Trophoblast cell (in vitro differentiated cells and primary cell): ENCODE measurements around the gene ABLIM1.
A peak's percentile ranks its signal among the peaks of the same experiment; 100 is the strongest.

Experiments
- DNase-seq, 2 donors: peaks; one replicate each; pipeline ENCODE4 v3.0.0-alpha.2; 2016
- H2AFZ ChIP-seq: 2 replicates; pipeline ENCODE4 v1.6.1; 2013; ENCODE audit warnings: low read length, moderate library complexity, mild to moderate bottlenecking; ENCODE audit not compliant: insufficient read depth, poor library complexity
- H2AK5ac ChIP-seq: 2 replicates; pipeline ENCODE4 v1.6.1; 2013; ENCODE audit warnings: mild to moderate bottlenecking, low read length
- H2BK120ac ChIP-seq: 2 replicates; pipeline ENCODE4 v1.6.1; 2013; ENCODE audit warnings: low read length, mild to moderate bottlenecking, moderate library complexity; ENCODE audit not compliant: insufficient read depth, poor library complexity
- H2BK12ac ChIP-seq: 2 replicates; pipeline ENCODE4 v1.6.1; 2013; ENCODE audit warnings: mild to moderate bottlenecking, low read length, moderate library complexity
- H2BK5ac ChIP-seq: 2 replicates; pipeline ENCODE4 v1.6.1; 2013; ENCODE audit warnings: low read length, low read depth, moderate library complexity, mild to moderate bottlenecking; ENCODE audit not compliant: poor library complexity
- H3K14ac ChIP-seq: 2 replicates; pipeline ENCODE4 v1.6.1; 2013; ENCODE audit warnings: mild to moderate bottlenecking, low read length
- H3K18ac ChIP-seq: 2 replicates; pipeline ENCODE4 v1.6.1; 2013; ENCODE audit warnings: mild to moderate bottlenecking, low read length
- H3K23ac ChIP-seq: 2 replicates; pipeline ENCODE4 v1.6.1; 2013; ENCODE audit warnings: low read length
- H3K27ac ChIP-seq: 2 replicates; pipeline ENCODE4 v1.5.1; 2013; ENCODE audit warnings: low read depth, mild to moderate bottlenecking, inconsistent platforms, low read length, moderate library complexity
- H3K27me3 ChIP-seq: 2 replicates; pipeline ENCODE4 v1.6.1; 2013; ENCODE audit warnings: inconsistent platforms, mild to moderate bottlenecking, low read length, moderate library complexity; ENCODE audit not compliant: insufficient read depth
- H3K36me3 ChIP-seq, 2 experiments: 1 replicate in 1 of 2; 2 replicates in 1 of 2; pipeline ENCODE4 v1.6.1; 2013; ENCODE audit warnings: low read length in 2 of 2, mild to moderate bottlenecking in 2 of 2, moderate library complexity in 1 of 2; ENCODE audit not compliant: insufficient read depth in 2 of 2, control insufficient read depth in 1 of 2
- H3K4ac ChIP-seq: 2 replicates; pipeline ENCODE4 v1.6.1; 2013; ENCODE audit warnings: low read depth, mild to moderate bottlenecking, low read length, moderate library complexity
- H3K4me1 ChIP-seq, 2 experiments: 1 replicate in 1 of 2; 2 replicates in 1 of 2; pipeline ENCODE4 v1.6.1; 2013; ENCODE audit warnings: low read length in 2 of 2, mild to moderate bottlenecking in 2 of 2, moderate library complexity in 1 of 2; ENCODE audit not compliant: insufficient read depth in 2 of 2, control insufficient read depth in 1 of 2
- H3K4me2 ChIP-seq: 2 replicates; pipeline ENCODE4 v1.6.1; 2013; ENCODE audit warnings: inconsistent platforms, mild to moderate bottlenecking, low read length, moderate library complexity
- H3K4me3 ChIP-seq: 2 replicates; pipeline ENCODE4 v1.5.1; 2013; ENCODE audit warnings: mild to moderate bottlenecking, low read depth, low read length, inconsistent platforms
- H3K79me1 ChIP-seq: one replicate; pipeline ENCODE4 v1.6.1; 2013; ENCODE audit warnings: low read length
- H3K79me2 ChIP-seq: 2 replicates; pipeline ENCODE4 v1.6.1; 2013; ENCODE audit warnings: low read length, mild to moderate bottlenecking; ENCODE audit not compliant: control insufficient read depth, insufficient read depth, poor library complexity
- H3K9ac ChIP-seq: 2 replicates; pipeline ENCODE4 v1.6.1; 2013; ENCODE audit warnings: mild to moderate bottlenecking, low read length
- H3K9me3 ChIP-seq: 2 replicates; pipeline ENCODE4 v1.6.1; 2013; ENCODE audit warnings: low read depth, mild to moderate bottlenecking, control low read depth, inconsistent platforms, low read length; ENCODE audit not compliant: insufficient read depth
- H4K12ac ChIP-seq: 2 replicates; pipeline ENCODE4 v1.6.1; 2013; ENCODE audit warnings: low read depth, mild to moderate bottlenecking, low read length, moderate library complexity
- H4K8ac ChIP-seq: 2 replicates; pipeline ENCODE4 v1.6.1; 2013; ENCODE audit warnings: low read depth, mild to moderate bottlenecking, low read length, moderate library complexity
- H4K91ac ChIP-seq: one replicate; pipeline ENCODE4 v1.6.1; 2013; ENCODE audit warnings: low read depth, mild to moderate bottlenecking, low read length, moderate library complexity
- whole genome bisulfite sequencing: extraction: QIAGEN DNeasy Blood & Tissue Kit; methylation state at CpG from one replicate; pipeline ENCODE4 v1.1.7; 2013; ENCODE audit warnings: missing lambda C conversion rate; ENCODE audit not compliant: insufficient read length, insufficient coverage; ENCODE audit errors: extremely low coverage; 5-methylcytosine and 5-hydroxymethylcytosine counted together

ABLIM1 gene

DNA sequence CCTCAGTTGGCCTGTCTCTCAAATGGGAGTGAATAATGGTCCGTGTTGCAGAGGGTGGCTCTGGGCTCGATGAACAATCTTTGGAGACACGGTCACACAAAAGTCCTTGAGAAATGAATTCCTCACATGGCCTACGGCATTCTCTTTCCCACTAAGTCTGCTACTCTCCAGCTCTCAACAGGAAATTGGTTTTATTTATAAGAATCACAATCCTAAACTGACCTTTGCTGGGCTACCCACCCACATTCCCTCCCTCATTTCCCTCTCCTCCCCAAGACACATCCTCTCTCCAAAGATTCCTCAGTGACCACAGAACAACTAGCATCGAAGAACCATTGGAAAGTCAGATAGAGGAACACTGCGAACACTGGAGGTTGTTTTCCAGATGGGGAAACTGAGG is 258.5 kb downstream of the ABLIM1 start:
- Histone ChIP-seq H3K79me1 (peaks cover 19% of the 10 kb centered on the region), H3K4me3 (no peak overlapping the region), H3K18ac (no peak overlapping the region), H2BK5ac (no peak overlapping the region), H2BK120ac (no peak overlapping the region), H2AFZ (no peak overlapping the region), H3K14ac (no peak overlapping the region), H3K36me3 (peaks cover 5 to 6% of the 10 kb centered on the region in 2 experiments), H2BK12ac (no peak overlapping the region), H2AK5ac (no peak overlapping the region), H3K4me1 (peaks cover 26 to 40% of the 10 kb centered on the region in 2 experiments), H3K9me3 (no peaks in the 10 kb centered on the region), H3K4me2 (no peak overlapping the region), H3K27me3 (no peaks in the 10 kb centered on the region), H4K12ac (no peak overlapping the region), H4K91ac (no peak overlapping the region), H3K4ac (peak overlapping the region; percentile 70), H3K27ac (no peak overlapping the region), H3K23ac (no peak overlapping the region), H4K8ac (no peak overlapping the region), H3K79me2 (peaks cover 33% of the 10 kb centered on the region), H3K9ac (no peak overlapping the region)
- DNase-seq, result no peak
- no CpG with 5 or more reads among the region's 6 CpGs for WGBS

DNA sequence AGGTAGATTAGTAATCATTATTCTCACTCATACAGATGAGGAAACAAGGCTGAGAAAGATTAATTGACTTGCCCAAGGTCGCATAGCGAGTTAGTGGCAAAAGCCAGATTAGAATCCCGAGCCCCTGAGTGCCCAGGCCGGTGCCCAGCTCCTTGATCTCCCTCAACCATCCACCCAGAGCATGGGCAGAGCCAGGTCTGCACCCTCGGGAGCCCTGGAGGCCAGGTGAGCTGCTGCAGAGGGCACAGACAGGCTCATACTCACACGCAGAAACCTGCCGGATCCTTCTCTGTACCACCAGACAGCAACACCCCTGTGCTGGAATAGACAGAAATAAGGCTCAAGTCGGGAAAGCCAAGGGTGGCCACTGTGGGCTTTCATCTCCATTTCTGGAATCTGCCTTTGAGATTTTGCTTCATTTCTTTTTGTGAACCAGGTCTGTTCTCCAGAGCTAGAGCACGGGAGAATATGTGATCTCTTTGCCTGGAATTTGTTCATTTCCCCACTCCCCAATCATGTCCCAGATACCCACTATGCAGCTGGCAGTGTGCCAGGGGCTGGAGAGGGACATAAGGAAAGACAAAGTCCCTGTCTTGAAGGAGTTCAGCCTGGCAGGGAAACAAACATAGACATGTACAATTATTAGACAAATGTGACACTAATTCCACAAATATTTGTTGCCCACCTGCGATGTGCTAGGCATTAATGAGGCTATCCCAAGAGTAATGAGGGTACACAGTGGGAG is 259.3 kb downstream of the ABLIM1 start:
- Histone ChIP-seq H3K36me3 (peaks cover 5 to 6% of the 10 kb centered on the region in 2 experiments), H3K79me2 (peaks cover 29% of the 10 kb centered on the region), H2BK120ac (no peak overlapping the region), H3K9ac (no peak overlapping the region), H4K12ac (peak overlapping the region; percentile 54), H3K4me3 (no peak overlapping the region), H3K27ac (no peak overlapping the region), H3K14ac (no peak overlapping the region), H2AFZ (no peak overlapping the region), H3K18ac (peak overlapping the region; percentile 54), H2AK5ac (no peak overlapping the region), H3K4ac (peak overlapping the region; percentile 60), H4K8ac (no peak overlapping the region), H3K4me2 (no peak overlapping the region), H4K91ac (no peak overlapping the region), H2BK5ac (no peak overlapping the region), H3K27me3 (no peaks in the 10 kb centered on the region), H2BK12ac (no peak overlapping the region), H3K4me1 (peaks cover 34 to 48% of the 10 kb centered on the region in 2 experiments), H3K23ac (no peak overlapping the region), H3K79me1 (peaks cover 12% of the 10 kb centered on the region), H3K9me3 (no peaks in the 10 kb centered on the region)
- WGBS, result no CpG with 5 or more reads among the region's 10 CpGs
- DNase-seq, result no peak

DNA sequence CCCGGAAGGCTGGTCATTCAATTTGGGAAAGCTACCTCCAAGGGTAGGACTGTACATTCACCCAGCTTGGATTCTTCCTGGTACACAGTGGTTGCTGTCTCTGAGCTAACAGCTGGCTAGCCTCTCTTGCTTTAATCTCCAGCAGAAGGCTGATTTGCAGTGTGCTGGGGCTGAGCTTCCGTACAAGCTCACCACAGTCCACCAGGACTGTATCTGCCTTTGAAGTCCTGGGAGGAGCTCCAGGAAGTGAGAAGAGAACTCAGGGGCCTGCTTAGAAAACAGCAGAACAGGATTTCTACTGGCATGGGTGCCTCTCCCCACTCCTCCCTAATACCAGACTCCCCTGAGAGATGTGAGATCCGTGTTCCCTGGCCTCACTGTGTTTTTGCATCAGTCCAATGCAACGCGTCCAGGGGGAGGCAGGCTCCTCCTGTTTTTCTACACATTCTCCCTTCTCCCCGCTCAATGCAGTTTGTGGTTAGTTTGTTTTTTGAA is 260.4 kb downstream of the ABLIM1 start:
- Histone ChIP-seq H3K27ac (no peak overlapping the region), H2BK5ac (no peak overlapping the region), H4K91ac (no peak overlapping the region), H3K14ac (no peak overlapping the region), H4K12ac (no peak overlapping the region), H3K9me3 (no peaks in the 10 kb centered on the region), H3K79me2 (peaks cover 21% of the 10 kb centered on the region), H3K18ac (no peak overlapping the region), H3K79me1 (peaks cover 1% of the 10 kb centered on the region), H3K4me1 (peaks cover 41 to 55% of the 10 kb centered on the region in 2 experiments), H3K4ac (peak overlapping the region; percentile 12), H2BK120ac (no peak overlapping the region), H3K36me3 (peaks cover 5 to 6% of the 10 kb centered on the region in 2 experiments), H3K4me3 (no peak overlapping the region), H3K23ac (no peak overlapping the region), H3K4me2 (no peak overlapping the region), H2AK5ac (no peak overlapping the region), H2AFZ (no peak overlapping the region), H3K27me3 (no peaks in the 10 kb centered on the region), H2BK12ac (no peak overlapping the region), H4K8ac (no peak overlapping the region), H3K9ac (no peak overlapping the region)
- no peak for DNase-seq
- no CpG with 5 or more reads among the region's 6 CpGs for WGBS

DNA sequence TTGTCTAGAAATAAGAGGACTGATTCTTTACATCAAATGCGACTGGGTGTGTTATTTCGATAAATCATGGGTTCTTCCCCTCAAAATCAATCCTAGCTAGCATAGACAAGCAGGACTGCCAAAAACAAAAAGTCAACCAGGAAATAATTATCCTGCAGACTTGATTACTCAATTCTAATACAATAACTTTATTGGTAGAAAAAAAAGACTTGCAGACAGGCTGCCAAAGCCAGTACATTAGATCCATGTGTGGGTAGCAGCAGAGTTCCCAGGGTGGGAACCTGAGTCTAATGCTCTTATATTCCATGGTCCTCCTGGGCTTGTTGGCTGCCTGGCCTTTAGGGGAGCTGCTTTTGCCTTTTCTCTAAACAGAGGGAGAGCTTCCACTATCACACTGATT is 261.6 kb downstream of the ABLIM1 start:
- H4K91ac ChIP-seq, result no peak overlapping the region
- no peak overlapping the region for H2BK120ac ChIP-seq
- H3K4ac ChIP-seq, result peak overlapping the region; percentile 32
- H3K79me1 ChIP-seq, result no peaks in the 10 kb centered on the region
- no peak overlapping the region for H2BK12ac ChIP-seq
- H3K9ac ChIP-seq, result no peak overlapping the region
- no peak overlapping the region for H4K8ac ChIP-seq
- no peak overlapping the region for H2AK5ac ChIP-seq
- no peak overlapping the region for H3K18ac ChIP-seq
- no peak overlapping the region for H4K12ac ChIP-seq
- no peak overlapping the region for H3K4me3 ChIP-seq
- peaks cover 6 to 9% of the 10 kb centered on the region in 2 experiments for H3K36me3 ChIP-seq
- H2BK5ac ChIP-seq, result no peak overlapping the region
- H3K4me1 ChIP-seq, result peaks cover 41 to 53% of the 10 kb centered on the region in 2 experiments
- H3K23ac ChIP-seq, result no peak overlapping the region
- no peaks in the 10 kb centered on the region for H3K9me3 ChIP-seq
- no peak overlapping the region for H2AFZ ChIP-seq
- no CpG with 5 or more reads among the region's 2 CpGs for whole genome bisulfite sequencing
- no peak for DNase-seq
- no peak overlapping the region for H3K27ac ChIP-seq
- no peak overlapping the region for H3K4me2 ChIP-seq
- H3K79me2 ChIP-seq, result peaks cover 20% of the 10 kb centered on the region
- no peak overlapping the region for H3K14ac ChIP-seq
- no peaks in the 10 kb centered on the region for H3K27me3 ChIP-seq
